ENCODE data around the gene KIF1C. TPM values are rescaled to one million over a fixed set of nuclear protein-coding genes. Genes with fewer than 3 reads are reported as not detected.

KIF1C gene
- total and polyA plus RNA-seq, 9 of the 15 experiments (the other 6 are each of a cell fraction or from before 2014, with no cell fraction given): 0.38 to 68.4 (median 25.1) TPM

DNA sequence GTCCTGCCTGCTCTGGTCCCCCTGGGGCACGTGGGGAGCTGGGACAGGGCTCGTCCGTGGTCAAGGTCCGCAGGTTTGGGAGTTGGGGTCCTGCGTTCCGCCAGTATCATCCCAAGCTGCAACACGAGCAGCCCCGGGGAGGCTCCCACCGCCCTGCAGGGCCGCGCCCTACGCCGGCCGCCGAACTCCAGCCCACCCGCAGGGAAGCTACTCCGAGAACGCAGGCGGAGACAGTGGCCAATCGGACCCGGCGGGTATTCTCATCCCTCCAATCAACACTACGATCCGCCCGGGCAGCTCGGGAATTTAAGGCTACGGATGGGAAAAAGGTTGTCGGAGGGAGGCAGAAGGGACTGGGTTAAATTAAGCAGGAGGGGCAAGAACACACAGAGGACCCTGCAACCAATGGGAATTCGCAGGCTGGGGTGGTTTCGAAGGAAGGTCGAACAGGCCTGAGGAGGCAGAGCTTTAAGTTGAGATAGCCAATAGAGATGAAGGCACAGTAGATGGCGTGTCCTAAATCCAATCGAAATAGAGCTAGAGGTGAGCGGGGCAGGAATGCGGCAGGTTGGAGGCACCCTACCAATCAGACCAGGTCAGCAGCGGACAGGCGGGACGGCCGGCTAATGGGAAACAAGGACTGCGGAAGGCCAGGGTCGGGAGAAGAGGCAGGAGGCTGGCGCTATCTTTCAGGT lies 30.8 kb upstream of the KIF1C start (continued):
- no peak for TF ChIP-seq NCOA2 (IDR thresholded peaks at IDR 0.05; ENCODE audit: partially characterized antibody in 2 of 2)
- no peak for TF ChIP-seq JUNB (CRISPR knock-in tag; conservative IDR thresholded peaks at IDR 0.05)
- TF ChIP-seq KAT2B (IDR thresholded peaks at IDR 0.05; ENCODE audit: low read depth, low read length): no peak
- TF ChIP-seq ZNF165 (CRISPR knock-in tag; IDR thresholded peaks at IDR 0.05; ENCODE audit: borderline replicate concordance): no peak
- TF ChIP-seq PHTF2 (CRISPR knock-in tag; IDR thresholded peaks at IDR 0.05): no peak
- TF ChIP-seq FOXA3 (CRISPR knock-in tag; conservative IDR thresholded peaks at IDR 0.05 in 1 of 2, IDR thresholded peaks at IDR 0.05 in 1 of 2): no peak
- no peak for TF ChIP-seq ZZZ3 (IDR thresholded peaks at IDR 0.05)
- no peak for TF ChIP-seq ERF (CRISPR knock-in tag; IDR thresholded peaks at IDR 0.05)
- no peak; the same call in 1 of the 2 replicates for TF ChIP-seq SUPT5H (IDR thresholded peaks at IDR 0.05)
- TF ChIP-seq MYNN (IDR thresholded peaks at IDR 0.05): no peak
- TF ChIP-seq MYNN (CRISPR knock-in tag; IDR thresholded peaks at IDR 0.05): no peak
- no peak for TF ChIP-seq CCNT2 (IDR thresholded peaks at IDR 0.05; ENCODE audit: borderline replicate concordance, extremely low read depth, insufficient read length, low read depth, low read length)
- TF ChIP-seq ZNF507 (tag; conservative IDR thresholded peaks at IDR 0.05): no peak
- TF ChIP-seq KHSRP (IDR thresholded peaks at IDR 0.05): no peak
- no peak for TF ChIP-seq SAFB2 (IDR thresholded peaks at IDR 0.05; ENCODE audit: borderline replicate concordance, low read depth, low read length, severe bottlenecking)
- TF ChIP-seq ZNF217 (CRISPR knock-in tag; IDR thresholded peaks at IDR 0.05): no peak
- TF ChIP-seq, protein P1, sequence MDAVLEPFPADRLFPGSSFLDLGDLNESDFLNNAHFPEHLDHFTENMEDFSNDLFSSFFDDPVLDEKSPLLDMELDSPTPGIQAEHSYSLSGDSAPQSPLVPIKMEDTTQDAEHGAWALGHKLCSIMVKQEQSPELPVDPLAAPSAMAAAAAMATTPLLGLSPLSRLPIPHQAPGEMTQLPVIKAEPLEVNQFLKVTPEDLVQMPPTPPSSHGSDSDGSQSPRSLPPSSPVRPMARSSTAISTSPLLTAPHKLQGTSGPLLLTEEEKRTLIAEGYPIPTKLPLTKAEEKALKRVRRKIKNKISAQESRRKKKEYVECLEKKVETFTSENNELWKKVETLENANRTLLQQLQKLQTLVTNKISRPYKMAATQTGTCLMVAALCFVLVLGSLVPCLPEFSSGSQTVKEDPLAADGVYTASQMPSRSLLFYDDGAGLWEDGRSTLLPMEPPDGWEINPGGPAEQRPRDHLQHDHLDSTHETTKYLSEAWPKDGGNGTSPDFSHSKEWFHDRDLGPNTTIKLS (IDR thresholded peaks at IDR 0.05; ENCODE audit: borderline replicate concordance, low read depth): no peak
- no peak for TF ChIP-seq RBM34 (IDR thresholded peaks at IDR 0.05; ENCODE audit: borderline replicate concordance, insufficient read depth, low read length)
- TF ChIP-seq, protein P2, sequence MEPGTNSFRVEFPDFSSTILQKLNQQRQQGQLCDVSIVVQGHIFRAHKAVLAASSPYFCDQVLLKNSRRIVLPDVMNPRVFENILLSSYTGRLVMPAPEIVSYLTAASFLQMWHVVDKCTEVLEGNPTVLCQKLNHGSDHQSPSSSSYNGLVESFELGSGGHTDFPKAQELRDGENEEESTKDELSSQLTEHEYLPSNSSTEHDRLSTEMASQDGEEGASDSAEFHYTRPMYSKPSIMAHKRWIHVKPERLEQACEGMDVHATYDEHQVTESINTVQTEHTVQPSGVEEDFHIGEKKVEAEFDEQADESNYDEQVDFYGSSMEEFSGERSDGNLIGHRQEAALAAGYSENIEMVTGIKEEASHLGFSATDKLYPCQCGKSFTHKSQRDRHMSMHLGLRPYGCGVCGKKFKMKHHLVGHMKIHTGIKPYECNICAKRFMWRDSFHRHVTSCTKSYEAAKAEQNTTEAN (CRISPR knock-in tag; IDR thresholded peaks at IDR 0.05): no peak
- no peak for TF ChIP-seq ESRRB (CRISPR knock-in tag; IDR thresholded peaks at IDR 0.05; ENCODE audit: borderline replicate concordance)
- TF ChIP-seq DNMT1 (IDR thresholded peaks at IDR 0.05): no peak
- peak; percentile 1; the same call in 1 of the 2 replicates for TF ChIP-seq GTF2F1 (IDR thresholded peaks at IDR 0.05; ENCODE audit: low read depth, low read length)
- no peak for TF ChIP-seq MTF1 (CRISPR knock-in tag; IDR thresholded peaks at IDR 0.05; ENCODE audit: borderline replicate concordance)
- TF ChIP-seq SRSF7 (optimal IDR thresholded peaks at IDR 0.05; ENCODE audit: low read depth, low read length): no peak
- no peak for TF ChIP-seq ZNF444 (CRISPR knock-in tag; IDR thresholded peaks at IDR 0.05)
- TF ChIP-seq TAF9B (IDR thresholded peaks at IDR 0.05; ENCODE audit: partially characterized antibody): no peak
- no peak for TF ChIP-seq HNRNPUL1 (IDR thresholded peaks at IDR 0.05; ENCODE audit: low read length)

Measured in K562 (cell line).